ENCODE measurements around the gene UBE2G2.

UBE2G2 gene

GRCh38 chr21:44816761-44817505 lies 15.3 kb upstream of the UBE2G2 start:
- CTCF ChIA-PET: interaction anchor here (0.8 to 0.9 kb wide), 3 partner anchors 13 to 24 kb away, joined by 3 read pairs; partner anchors contain the start of gene UBE2G2
- no peak for DNase-seq (ENCODE audit: extremely low spot score)
- POLR2A ChIA-PET: interaction anchor here (0.6 to 1.0 kb wide), 2 partner anchors 109 to 1924 kb away, joined by 3 read pairs; no protein-coding TSS in a partner anchor
- TF ChIP-seq CTCF (IDR thresholded peaks at IDR 0.05; ENCODE audit: control extremely low read depth, extremely low read depth, low read depth, missing control alignments): no peak

GRCh38 chr21:44815852-44816628 lies 14.4 kb upstream of the UBE2G2 start:
- CTCF ChIA-PET: interaction anchor here (1.1 to 3.6 kb wide), 4 partner anchors 12 to 22 kb away, joined by 4 to 14 read pairs (median 5); partner anchors contain the start of gene UBE2G2
- POLR2A ChIA-PET: no interaction called here

GRCh38 chr21:44815225-44815624 lies 13.6 kb upstream of the UBE2G2 start:
- no peak for DNase-seq (ENCODE audit: extremely low spot score)
- no peak for TF ChIP-seq CTCF (IDR thresholded peaks at IDR 0.05; ENCODE audit: control extremely low read depth, extremely low read depth, low read depth, missing control alignments)
- ChIA-PET CTCF (interaction anchor here (1.1 to 3.6 kb wide), 4 partner anchors 11 to 21 kb away, joined by 4 to 14 read pairs (median 5); partner anchors contain the start of gene UBE2G2), POLR2A (no interaction called here)

More at GRCh38 chr21:44815852-44816628, 14.4 kb upstream of the UBE2G2 start:
- no peak for TF ChIP-seq CTCF (IDR thresholded peaks at IDR 0.05; ENCODE audit: control extremely low read depth, extremely low read depth, low read depth, missing control alignments)
- DNase-seq (ENCODE audit: extremely low spot score): no peak

- CTCF ChIA-PET: interaction anchor here (1.5 to 3.6 kb wide), 3 partner anchors 10 to 20 kb away, joined by 5 to 14 read pairs (median 5); partner anchors contain the start of gene UBE2G2
- no peak for DNase-seq (ENCODE audit: extremely low spot score)
- POLR2A ChIA-PET: no interaction called here
- TF ChIP-seq CTCF (IDR thresholded peaks at IDR 0.05; ENCODE audit: control extremely low read depth, extremely low read depth, low read depth, missing control alignments): no peak
These were observed 12.9 kb upstream of the UBE2G2 start for GRCh38 chr21:44814498-44815023.

GRCh38 chr21:44813727-44814126 lies 12.1 kb upstream of the UBE2G2 start:
- no peak for DNase-seq (ENCODE audit: extremely low spot score)
- CTCF ChIA-PET: interaction anchor here (0.9 to 3.6 kb wide), 3 partner anchors 9 to 21 kb away, joined by 3 to 14 read pairs (median 4); partner anchors contain the start of gene UBE2G2
- POLR2A ChIA-PET: no interaction called here
- TF ChIP-seq CTCF (IDR thresholded peaks at IDR 0.05; ENCODE audit: control extremely low read depth, extremely low read depth, low read depth, missing control alignments): no peak

GRCh38 chr21:44813149-44813548 lies 11.5 kb upstream of the UBE2G2 start:
- CTCF ChIA-PET: interaction anchor here (0.9 to 3.6 kb wide), 3 partner anchors 9 to 20 kb away, joined by 3 to 14 read pairs (median 4); partner anchors contain the start of gene UBE2G2
- no peak for TF ChIP-seq CTCF (IDR thresholded peaks at IDR 0.05; ENCODE audit: control extremely low read depth, extremely low read depth, low read depth, missing control alignments)
- POLR2A ChIA-PET: no interaction called here
- DNase-seq (ENCODE audit: extremely low spot score): no peak

Data from GM10248 (cell line).